ENCODE measurements around the gene NUDC. TPM values are rescaled to one million over a fixed set of nuclear protein-coding genes. Genes with fewer than 3 reads are reported as not detected.

Gene NUDC
- total RNA-seq, 4 donors from 2014 or later: 44.1 to 80.2 (median 55.9) TPM

DNA sequence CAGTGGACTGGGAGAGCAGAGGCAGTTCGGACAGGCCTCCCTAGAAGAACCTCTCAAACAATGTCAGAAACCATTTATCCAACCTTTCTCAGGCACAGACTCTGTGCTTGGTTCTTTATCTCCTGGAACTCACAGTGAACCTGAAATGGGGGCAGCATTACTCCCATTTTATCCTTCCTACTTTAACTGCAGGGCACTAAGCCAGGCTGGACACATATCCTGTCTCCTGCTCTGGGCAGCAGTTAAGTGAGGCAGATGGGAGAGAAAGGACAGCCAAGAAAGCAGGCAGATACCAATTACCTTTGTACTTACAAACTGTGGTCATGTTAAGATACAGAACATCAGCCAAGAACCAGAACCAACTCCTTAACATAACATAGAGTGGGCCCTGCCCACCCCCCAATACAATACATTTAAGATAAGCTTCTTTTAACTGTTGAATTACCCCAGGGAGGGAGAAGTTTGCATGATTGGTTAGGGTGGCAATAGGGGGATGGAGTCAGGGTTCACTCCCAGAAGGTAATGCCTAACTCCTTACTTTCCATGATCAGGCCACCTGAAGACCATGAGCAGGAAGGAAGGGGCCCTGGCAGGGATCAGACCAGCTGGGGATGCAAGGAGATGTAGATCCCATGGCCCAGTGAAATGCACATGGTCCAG lies 27.9 kb downstream of the NUDC start:
- intact Hi-C loops (cut with DNase I): no loop called here

DNA sequence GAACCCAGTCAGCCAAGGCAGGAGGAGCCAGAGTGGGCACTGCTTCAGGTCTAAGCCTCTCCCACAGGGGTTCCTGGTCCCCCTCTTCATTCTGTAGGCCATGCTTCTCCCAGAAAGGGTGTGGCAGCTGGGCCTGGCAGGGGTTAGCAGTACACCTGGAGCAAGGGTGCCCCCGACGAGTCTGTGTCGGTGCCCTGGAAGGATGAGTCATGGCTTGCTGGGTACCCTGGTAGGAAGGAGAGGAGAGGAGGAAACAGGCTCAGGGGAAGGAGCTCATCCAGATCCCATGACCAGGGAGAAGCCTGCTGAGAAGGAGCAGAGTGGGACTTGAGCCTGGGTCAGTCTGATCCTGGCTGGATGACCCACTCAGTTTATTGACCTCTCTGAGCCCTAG lies 28.4 kb downstream of the NUDC start:
- Histone ChIP-seq H3K9me3 (no peaks in the 10 kb centered on the region), H3K36me3 (peaks cover 9 to 30% of the 10 kb centered on the region in 2 donors), H3K27ac (no peak overlapping the region), H3K4me1 (no peaks in the 10 kb centered on the region), H3K27me3 (no peaks in the 10 kb centered on the region), H3K4me3 (replicated peaks in 1 of 3) (no peak overlapping the region)
- TF ChIP-seq POLR2A (IDR thresholded peaks at IDR 0.05): no peak
- TF ChIP-seq, protein P1, sequence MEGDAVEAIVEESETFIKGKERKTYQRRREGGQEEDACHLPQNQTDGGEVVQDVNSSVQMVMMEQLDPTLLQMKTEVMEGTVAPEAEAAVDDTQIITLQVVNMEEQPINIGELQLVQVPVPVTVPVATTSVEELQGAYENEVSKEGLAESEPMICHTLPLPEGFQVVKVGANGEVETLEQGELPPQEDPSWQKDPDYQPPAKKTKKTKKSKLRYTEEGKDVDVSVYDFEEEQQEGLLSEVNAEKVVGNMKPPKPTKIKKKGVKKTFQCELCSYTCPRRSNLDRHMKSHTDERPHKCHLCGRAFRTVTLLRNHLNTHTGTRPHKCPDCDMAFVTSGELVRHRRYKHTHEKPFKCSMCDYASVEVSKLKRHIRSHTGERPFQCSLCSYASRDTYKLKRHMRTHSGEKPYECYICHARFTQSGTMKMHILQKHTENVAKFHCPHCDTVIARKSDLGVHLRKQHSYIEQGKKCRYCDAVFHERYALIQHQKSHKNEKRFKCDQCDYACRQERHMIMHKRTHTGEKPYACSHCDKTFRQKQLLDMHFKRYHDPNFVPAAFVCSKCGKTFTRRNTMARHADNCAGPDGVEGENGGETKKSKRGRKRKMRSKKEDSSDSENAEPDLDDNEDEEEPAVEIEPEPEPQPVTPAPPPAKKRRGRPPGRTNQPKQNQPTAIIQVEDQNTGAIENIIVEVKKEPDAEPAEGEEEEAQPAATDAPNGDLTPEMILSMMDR (IDR thresholded peaks at IDR 0.05): no peak
- no peak for DNase-seq
- intact Hi-C loops (cut with DNase I): no loop called here
- WGBS, 2 donors: 89 to 100% methylated on average over 1 of the region's 3 CpGs

More for the DNA sequence above, 27.9 kb downstream of the NUDC start:
- WGBS, 2 donors: 84 to 92% methylated on average over 1 of the region's 1 CpG
- Histone ChIP-seq H3K27me3 (no peaks in the 10 kb centered on the region), H3K4me3 (replicated peaks in 1 of 3) (no peak overlapping the region), H3K27ac (no peak overlapping the region), H3K4me1 (no peaks in the 10 kb centered on the region), H3K9me3 (no peaks in the 10 kb centered on the region), H3K36me3 (peaks cover 14 to 36% of the 10 kb centered on the region in 2 donors)
- no peak for DNase-seq
- TF ChIP-seq POLR2A (IDR thresholded peaks at IDR 0.05): no peak
- TF ChIP-seq, protein P1 (IDR thresholded peaks at IDR 0.05): no peak

DNA sequence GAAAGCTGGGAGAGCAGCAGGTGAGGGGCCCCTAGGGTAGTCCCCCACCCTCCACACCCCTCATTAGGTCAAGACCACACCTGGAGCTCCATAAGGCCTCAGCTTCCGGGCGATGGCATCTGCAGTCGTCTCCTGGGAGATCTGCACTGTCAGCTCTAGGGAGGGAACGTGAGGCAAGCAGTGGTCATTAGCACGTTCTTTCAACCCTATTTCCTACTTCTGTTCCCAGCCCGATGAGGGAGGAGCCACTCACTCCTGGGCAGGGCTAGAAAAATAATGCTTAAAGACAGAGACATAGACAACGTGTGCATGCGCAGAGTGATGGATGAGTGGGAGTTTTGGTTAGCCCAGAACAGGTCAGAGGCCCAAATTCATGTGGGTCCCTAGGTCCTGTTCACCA lies 29.1 kb downstream of the NUDC start:
- Histone ChIP-seq H3K4me1 (no peaks in the 10 kb centered on the region), H3K27me3 (no peaks in the 10 kb centered on the region), H3K36me3 (peaks cover 2 to 24% of the 10 kb centered on the region in 2 donors), H3K9me3 (no peaks in the 10 kb centered on the region), H3K27ac (no peak overlapping the region), H3K4me3 (replicated peaks in 1 of 3) (no peak overlapping the region)
- DNase-seq: no peak
- 76 to 86% methylated on average over 8 of the region's 8 CpGs for WGBS, 2 donors
- no peak for TF ChIP-seq POLR2A (IDR thresholded peaks at IDR 0.05)
- TF ChIP-seq, protein P1 (IDR thresholded peaks at IDR 0.05): no peak
- intact Hi-C loops (cut with DNase I): no loop called here

DNA sequence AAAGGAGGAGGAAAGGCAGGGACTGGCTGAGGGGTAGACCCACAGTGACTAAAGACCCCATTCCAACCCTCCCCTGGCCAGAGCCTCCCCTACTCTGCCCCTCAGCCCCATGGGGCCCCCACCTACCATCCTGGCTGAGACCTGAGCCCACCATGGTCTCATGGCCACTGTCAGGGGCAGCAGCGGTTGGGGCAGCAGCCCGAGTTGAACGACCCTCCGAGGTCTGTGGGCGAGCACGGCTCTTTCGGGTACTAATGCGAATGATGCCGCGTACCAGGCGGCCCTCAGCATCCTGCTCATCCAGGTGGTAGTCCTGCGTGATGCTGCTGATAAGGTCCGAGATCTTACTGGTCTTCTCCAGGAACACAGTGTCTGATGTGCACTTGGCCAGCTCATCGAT lies 29.7 kb downstream of the NUDC start:
- no peaks in the 10 kb centered on the region for H3K27me3 ChIP-seq
- H3K4me1 ChIP-seq: no peaks in the 10 kb centered on the region
- no peak for DNase-seq
- no peak overlapping the region for H3K27ac ChIP-seq
- peaks cover 0 to 17% of the 10 kb centered on the region in 2 donors for H3K36me3 ChIP-seq
- no peak for TF ChIP-seq POLR2A (IDR thresholded peaks at IDR 0.05)
- TF ChIP-seq, protein P1 (IDR thresholded peaks at IDR 0.05): no peak
- intact Hi-C loops (cut with DNase I): no loop called here
- 92 to 95% methylated on average over 13 to 14 of the region's 14 CpGs for WGBS, 2 donors
- no peak overlapping the region for H3K4me3 ChIP-seq (replicated peaks in 1 of 3)
- no peaks in the 10 kb centered on the region for H3K9me3 ChIP-seq

DNA sequence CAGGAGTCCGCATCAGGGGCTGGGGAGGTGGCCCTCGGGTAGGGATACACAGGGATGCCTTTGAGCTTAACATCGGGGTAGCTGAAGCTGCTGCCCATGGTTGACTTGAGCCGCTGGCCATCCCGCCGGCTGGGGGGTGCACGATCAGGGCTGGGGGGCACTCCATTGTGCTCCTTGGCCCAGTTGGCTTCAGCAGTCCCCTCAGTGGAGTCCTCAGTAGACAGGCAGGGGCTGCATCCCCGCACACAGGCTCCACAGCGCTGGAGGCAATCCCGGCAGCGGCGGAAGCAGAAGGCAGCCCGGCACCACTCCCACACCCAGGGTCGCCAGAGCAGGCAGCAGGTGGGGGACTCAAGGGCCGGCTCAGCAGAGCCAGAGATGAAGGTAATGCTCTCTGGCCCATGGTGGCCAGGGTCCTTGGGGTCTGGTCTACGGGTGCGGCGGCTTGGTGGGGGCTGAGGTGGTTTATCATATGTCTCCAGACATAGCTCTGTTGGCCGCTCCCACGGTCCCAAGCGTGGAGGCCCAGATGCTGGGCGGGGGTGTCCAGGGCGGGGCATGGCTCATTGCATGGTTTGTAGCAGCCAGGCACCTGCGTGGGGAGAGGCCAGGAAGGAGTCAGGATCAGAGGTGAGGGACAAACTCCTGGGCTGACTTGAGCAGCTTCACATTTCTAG lies 30.4 kb downstream of the NUDC start:
- Histone ChIP-seq H3K27ac (no peak overlapping the region), H3K27me3 (no peaks in the 10 kb centered on the region), H3K4me1 (no peaks in the 10 kb centered on the region), H3K9me3 (no peaks in the 10 kb centered on the region), H3K4me3 (replicated peaks in 1 of 3) (no peak overlapping the region), H3K36me3 (peaks cover 0 to 10% of the 10 kb centered on the region in 2 donors)
- 87 to 93% methylated on average over 3 to 14 of the region's 24 CpGs for WGBS, 2 donors
- TF ChIP-seq POLR2A (IDR thresholded peaks at IDR 0.05): no peak
- TF ChIP-seq, protein P1 (IDR thresholded peaks at IDR 0.05): no peak
- intact Hi-C loops (cut with DNase I): no loop called here
- DNase-seq: no peak
